22Rv1 (cell line): ENCODE results near the gene TNFRSF1B.

ENCODE experiments used
- CTCF ChIP-seq: fragments of 450-650 bp; IDR thresholded peaks from 2 replicates; pipeline ENCODE4 v1.5.1; 2017; ENCODE audit warnings: mild to moderate bottlenecking
- ZFX ChIP-seq: fragments of 450-650 bp; IDR thresholded peaks from 2 replicates; pipeline ENCODE4 v1.6.1; 2017; ENCODE audit warnings: antibody characterized with exemption, borderline replicate concordance

- TF ChIP-seq CTCF = no peak
- no peak for TF ChIP-seq ZFX
Measured at GRCh38 chr1:12194666-12195216, 27.9 kb downstream of the TNFRSF1B start.
